GM19463 (cell line): Measurements from ENCODE around the gene TMEM164.

Experiments used
- ATAC-seq: cut with Tn5 transposase; IDR thresholded peaks from one replicate; pipeline ENCODE4 v1.9.1; 2021; ENCODE audit warnings: mild to moderate bottlenecking, moderate library complexity; ENCODE audit not compliant: unreplicated experiment

TMEM164 gene

DNA sequence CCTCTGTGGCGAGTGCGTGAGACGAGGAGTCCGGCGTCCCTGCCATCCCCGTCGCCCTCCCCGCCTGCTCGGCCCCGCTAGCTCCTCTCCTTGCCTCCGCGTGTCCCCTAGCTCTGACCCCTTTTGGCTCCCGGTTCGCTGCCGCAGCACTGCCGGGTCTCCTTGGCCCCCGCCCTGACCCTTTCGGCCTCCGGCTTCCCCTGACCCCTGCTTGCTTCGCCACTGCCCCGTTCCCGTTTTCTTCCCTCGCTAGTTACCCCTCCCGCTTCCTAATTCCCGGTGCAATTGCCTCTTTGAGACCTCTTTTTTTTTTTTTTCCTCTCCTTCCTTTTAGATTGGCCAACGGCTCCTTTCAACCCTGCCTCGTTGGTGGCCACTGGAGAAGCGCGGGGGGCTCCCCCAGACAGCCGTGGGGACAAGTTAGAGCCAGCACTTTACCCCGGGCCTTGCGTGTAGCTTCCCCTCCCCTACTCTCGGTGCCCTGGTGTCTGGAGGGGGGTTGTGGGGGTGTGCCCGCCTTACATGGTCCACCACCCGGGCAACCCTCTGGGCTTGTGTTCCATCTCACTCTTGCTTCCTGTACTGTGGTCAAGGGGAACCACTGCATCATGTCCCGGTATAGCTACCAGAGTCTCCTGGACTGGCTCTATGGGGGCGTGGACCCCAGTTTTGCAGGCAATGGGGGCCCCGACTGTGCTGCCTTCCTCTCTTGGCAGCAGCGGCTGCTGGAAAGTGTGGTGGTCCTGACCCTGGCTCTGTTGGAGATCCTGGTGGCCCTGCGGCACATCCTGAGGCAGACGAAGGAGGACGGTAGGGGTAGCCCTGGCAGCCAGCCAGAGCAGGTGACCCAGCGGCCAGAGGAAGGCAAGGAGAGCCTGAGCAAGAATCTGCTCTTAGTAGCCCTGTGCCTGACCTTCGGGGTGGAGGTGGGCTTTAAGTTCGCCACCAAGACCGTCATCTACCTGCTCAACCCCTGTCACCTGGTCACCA is 548 bp downstream of the TMEM164 start:
- no peak for ATAC-seq

DNA sequence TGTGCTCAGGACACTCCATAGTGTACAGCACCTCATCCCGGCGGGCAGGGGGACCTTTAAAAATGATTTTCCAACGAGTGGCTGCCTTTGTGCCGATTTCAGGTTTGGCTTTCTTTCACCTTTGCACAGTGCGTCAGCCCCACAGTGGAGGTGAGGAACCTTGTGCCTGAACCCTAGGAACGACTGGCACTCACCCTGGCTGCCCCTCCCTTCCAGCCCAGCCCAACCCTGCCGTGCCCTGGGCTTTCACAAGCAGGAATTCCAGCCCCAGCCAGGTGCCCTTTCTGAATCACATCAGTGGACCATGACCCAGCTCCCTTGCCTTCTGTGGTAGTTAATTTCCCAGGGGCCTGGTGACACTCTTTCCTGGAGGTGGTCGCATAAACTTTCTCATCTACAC is 1.3 kb downstream of the TMEM164 start:
- ATAC-seq = no peak

DNA sequence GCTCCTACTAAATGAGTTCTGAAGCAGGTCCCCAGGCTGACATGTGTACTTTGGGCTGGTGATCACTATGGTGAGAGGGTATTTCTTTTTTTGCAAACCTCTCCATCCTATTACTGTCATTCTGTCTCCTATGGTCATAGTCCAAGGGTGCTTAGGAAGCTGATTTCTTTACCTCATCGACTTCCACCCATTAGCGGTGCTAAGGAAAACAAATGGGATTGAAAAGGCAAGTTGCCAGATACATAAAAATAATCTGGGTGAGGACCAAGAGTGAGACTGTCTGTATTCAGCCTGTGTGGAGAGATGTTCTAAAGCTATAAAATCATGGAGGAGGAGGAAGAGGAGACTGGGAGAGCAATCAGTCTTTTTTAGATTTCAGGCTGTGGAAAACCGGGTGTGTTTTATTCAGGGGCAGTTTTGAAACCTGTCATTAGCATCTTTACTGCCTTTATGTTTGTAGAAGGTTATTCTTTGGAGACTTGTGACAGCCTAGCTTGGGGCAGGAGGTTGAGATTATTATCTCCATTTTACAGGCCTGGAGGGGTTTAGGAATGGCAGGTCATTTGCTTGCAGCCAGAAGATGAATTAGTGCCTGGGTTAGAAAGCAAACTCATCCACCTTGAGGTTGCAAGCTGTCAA is 1.9 kb downstream of the TMEM164 start:
- no peak for ATAC-seq

DNA sequence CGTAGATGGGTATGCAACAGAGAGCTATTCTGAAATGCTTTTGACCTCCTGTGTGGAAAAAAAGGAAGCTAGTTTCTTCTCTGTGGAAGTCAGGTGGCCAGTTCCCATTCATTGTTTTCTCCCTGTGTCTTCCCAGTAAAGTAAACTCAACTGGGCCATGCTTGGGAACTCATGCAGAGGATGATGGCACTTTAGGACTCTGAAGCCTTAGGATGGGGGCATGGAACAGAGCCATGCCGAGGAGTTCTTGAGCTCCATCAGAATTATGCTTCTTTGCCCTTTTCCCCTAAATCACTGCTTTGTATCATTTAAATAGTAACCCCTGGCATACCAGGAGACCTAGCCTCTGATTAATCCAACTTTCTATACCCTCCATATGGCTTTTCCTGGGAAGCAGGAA is 3.2 kb downstream of the TMEM164 start:
- no peak for ATAC-seq

DNA sequence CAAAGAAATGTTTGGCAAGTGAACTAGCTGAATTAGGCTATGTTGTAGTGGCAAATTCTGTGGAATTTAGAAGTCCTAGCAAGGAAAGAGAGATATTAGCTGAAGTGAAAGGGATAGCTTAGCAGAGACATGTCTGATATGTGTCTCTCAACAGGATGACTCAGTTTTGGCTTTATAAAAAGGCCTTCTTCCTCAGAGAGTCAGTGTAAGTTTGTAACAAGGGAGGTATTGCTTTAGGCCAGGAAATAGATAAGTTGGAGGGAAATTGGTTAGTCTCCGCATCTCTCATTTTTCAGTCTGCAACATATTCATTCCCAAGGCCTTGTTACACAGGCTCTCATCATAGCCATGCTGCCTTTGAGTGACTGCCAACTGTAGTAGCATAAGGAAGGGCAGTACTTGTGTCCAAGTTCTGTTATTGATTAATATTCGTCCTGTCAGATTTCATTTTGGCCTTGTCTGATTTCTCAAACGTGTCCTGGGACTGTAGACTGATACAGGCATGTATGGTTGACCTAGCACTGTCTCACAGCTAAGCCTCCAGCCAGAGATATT is 4.0 kb downstream of the TMEM164 start:
- ATAC-seq = no peak

DNA sequence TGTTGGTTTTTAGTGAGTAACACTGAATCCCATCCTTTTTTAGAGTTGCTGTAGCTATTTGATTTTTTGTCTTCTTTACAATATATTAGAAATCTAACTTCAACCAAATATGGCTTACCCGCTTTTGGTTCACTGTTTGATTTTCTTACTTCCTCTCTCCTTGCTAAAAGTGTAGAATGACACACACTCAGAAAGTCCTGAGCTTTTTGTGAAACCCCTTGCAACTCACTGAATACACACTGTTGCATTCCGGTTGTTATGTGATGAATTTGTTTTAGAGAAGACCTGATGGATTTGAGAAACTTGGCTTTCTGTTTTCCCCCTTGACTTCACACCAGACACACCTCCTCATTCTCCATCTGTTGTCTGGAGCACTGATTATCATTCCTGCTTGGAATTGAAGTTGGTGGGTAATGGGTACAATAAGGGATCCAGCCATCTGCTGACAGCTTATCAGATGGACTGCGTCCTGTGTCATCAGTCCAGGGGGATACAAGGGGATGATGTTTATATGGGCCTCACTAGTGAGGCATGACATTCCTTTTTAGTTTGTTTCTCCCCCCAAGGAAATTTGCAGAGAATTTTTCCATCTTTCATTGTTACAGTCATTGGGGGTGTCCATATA is 5.2 kb downstream of the TMEM164 start:
- ATAC-seq = no peak

DNA sequence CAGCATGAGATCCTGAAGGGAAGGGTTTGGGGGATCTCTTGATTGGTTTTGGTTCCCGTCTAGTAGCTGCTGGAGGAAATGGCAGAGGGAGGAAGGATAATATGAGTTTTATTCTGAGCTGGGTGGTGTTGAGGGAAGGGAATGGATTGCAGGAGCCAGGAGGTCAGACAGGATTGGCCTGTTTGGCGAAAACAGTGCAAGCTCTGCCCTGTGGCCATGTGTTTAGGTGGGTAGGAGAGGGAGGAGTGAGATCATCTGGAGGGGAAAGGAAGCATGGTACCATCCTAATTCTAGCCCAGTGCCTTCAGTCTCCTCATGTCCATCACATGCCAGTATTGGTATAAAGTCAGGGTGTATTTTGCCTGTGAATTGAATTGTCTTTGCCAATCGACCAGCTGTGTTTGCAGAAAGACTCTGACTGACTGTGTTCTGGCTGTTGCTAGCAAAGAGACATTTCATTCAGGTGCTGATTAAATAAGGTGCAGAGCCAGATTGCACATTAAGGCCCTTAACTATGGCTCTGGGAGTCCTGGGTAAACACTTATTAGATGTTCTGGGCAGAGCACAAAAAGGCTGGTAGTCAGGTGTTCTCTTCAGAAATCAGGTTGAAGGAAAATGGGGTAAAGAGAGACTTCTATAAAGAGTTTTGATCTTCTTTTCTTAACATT is 10.0 kb downstream of the TMEM164 start:
- ATAC-seq = no peak

DNA sequence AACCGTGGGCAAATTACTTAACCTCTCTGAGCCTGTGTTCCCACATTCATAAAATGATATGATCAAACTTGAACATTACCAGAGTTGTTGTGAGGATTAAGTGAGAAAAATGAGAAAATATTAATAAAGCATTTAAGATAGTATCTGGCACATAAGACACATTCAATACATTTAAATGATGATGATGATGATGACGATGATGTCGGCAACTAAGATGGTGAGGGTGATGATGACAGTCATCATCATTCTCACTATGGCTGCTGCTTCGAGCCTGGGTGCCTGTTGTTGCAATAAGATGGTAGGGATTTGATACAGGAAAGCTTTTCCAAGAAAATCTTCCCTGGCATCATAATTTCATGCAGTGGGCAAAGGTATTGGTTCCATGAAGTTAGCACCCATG is 11.1 kb downstream of the TMEM164 start:
- ATAC-seq = no peak

DNA sequence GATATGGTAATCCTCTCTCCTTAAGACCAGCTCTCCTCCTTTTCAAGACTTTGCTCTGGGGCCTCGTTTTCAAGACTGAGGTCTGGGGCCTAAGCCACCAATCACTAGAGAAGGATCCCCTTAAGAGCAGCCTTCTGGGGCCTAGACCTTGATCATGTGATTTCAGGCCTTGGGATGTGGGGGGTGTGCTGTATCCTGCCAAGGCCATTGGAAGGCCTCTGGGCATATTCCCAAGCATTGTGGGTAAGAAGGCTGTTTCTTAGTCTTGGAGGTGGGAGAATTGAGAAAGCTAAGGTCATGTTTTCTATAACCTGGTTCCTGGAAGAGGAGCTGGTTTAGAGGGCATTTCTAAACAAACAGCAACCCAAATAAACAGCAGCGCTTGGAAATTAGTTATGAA is 12.1 kb downstream of the TMEM164 start:
- ATAC-seq = no peak

DNA sequence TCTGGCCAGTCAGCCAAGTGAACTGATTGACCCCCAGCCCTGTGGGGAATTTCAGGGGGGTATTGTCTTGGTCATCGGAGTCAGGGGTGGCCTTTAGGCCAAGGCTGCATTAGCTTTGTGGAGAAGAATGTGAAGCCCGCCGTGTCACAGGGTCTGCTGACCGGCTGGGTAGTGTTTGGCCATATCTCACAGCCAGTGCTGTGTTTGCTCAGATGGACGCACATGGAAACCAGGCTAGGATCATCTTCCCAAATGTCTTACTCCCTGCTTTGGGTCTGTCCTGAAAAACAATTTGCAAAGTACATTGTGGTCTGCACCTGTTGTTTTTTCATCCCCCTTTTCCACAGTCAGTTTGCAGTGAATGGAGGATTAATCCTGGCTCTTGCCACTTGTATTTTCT is 13.0 kb downstream of the TMEM164 start:
- ATAC-seq = no peak

DNA sequence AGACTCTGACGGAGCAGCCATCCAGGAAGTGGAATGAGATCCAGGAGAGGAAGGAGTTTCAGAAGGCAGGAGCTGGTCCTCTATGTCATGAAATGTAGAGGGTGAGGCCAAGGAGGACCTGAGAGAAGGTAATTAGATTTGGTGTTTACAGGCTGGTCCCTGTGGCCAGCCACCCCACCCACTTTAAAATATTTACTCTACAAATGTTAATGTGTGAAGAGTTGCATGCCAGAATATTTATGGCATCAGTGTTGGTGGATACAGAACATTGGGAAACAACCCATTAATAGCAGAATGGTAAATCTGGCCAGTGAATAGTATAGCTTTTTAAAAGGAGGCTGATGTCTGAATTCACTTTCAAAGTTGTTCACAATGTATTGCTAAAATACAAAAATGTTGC is 17.6 kb downstream of the TMEM164 start:
- ATAC-seq = no peak

DNA sequence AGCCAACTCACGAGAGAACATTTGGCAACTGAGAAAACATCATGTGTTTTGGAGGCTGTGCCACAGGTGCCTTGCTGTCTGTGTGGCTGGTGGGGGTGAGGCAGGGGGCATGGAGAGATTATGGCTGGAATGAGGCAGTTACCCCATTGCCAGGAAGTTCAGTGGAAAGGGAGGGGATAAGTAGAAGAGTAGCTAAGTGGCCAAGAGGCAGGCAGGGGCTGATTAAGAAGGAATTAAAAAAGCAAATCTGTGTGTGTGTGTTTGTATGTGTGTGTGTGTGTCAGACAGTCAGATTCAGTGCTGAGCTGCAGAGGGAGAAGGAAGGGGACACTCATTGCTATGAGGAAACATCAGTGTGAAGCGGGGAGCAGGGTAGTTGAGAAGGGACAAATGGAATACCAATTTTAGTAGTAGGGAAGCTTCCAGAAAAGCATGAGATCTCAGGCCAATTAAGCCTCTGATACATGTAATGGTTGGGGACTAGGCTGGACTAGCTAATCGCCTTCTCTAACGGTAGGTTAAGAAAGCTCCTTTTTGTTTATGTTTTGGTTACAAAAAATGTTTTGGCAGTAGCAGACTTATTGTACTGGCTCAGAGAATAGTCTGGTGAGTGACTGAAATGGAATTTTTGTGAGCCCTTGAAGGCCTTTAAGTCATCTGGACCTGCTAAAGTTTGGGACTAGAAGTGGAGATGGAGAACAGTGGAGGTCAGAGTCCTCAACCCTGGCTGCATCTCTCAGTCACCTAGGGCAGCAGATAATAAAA is 18.5 kb downstream of the TMEM164 start:
- no peak for ATAC-seq

DNA sequence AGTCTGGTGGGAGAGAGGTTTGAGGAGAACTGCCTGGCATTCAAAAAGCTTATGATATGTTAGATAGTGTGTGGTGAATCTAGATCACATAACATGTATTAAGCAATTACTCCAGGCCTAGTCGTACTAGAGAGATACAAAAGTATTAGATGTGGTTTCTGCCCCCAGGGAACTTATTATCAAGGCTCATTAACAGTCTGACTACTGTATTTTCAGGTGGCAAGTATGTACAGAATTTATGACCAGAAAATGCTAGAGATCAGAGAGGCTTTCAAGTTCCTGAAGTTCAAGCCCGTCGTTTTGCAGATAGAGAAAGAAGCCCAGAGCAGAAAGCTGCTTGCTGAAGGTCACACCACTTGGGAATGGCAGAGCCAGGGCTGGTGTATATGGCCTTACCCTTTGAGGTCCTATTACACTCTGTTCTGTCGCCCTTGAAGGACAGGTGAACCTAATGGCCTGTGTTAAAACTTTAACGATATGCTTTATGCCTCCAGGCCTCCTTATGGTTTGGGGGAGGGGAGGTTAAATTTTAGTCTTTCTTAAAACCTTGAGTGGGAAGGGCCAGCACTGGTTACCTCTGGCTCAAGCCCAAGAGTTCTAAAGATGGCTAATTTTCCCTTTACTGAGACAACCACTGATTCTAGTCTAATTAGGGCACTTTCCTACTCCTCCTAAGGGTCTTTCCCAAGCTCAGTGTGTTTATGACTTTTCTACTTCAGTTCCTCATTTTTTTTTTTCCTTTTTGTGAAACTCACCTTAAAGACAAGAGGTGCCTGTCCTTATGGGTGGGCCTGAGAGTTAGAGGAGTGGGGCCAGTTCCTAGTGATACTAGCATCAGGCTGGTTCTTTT is 19.9 kb downstream of the TMEM164 start:
- ATAC-seq = no peak

DNA sequence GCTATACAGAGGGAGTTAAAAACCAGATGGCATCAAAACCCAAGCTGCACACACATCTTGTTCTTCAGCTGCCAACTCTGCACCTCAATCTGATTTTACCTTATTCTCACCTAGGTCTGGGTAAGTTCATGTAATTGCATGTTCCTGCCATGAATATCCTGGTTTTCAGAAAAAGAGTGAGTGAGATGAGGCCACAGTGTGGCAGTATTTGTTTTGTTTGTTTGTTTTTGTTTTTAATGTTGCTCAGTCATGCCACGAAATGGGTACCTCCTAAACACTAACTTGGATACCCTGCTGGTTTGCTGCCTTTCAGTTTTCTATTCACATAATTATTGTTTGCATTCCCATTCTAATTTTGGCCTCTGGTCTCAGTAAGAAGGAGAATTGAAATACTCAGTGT is 22.5 kb downstream of the TMEM164 start:
- ATAC-seq = no peak

DNA sequence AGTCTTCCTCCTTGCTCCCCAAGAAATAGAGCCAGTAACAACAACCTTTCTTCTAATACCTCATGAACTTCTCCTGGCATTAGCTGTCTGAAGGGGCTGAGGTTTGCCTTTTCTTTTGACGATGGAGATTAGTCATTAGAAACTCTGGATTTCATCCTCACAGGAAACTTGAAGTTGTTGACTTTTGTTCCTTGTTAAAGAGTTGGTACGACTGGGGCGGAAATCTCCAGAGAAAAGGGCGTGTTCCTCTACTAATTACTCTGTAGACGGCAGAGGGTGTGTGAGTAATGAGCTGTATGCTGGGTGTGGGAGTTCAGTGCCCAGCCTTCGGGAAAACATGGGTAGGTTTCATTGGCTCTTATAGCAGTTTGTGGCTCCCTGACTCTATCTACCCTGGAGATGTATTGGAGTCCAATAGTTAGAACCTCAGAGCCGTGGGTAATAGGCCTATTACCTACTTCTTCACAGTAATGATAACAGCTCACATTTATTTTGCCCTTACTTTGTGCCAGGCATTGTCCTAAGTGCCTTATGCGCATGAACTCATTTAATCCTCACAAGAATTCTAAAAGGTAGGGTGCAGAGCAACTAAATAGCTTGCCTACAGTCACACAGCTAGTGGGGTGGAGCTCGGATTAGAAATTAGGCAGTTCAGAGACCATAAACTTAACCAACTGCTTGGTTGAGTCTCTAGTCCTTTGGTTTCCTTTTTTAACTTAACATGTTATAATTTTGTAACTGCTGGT is 23.4 kb downstream of the TMEM164 start:
- ATAC-seq = no peak

DNA sequence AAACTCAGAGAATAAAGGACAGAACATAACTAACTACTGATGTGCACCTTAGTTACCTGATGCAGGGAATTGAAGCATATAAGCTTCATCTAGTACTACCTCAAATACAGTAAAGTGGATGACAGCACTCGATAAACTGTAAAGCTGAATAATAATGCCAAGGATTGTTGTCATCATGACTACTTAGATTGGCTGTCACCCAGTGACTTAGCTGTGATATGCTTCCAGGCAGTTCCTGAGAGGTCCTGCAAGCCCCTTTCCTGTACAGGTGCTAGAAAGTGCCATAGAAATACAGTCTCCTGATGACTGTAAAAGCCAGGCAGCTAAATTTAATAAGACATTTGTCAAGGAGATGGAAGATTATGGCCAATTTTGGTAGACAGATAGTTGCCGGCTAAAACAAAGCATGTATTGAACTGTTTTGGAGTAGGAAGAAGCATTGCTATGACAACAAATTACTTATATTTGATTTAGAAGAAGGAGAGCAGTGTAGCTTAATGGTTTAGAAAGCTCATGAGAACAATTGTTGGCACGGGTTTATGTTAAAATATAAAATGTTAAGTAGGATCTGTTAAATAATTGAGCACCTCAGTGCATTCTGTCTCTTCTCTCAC is 29.7 kb downstream of the TMEM164 start:
- no peak for ATAC-seq

DNA sequence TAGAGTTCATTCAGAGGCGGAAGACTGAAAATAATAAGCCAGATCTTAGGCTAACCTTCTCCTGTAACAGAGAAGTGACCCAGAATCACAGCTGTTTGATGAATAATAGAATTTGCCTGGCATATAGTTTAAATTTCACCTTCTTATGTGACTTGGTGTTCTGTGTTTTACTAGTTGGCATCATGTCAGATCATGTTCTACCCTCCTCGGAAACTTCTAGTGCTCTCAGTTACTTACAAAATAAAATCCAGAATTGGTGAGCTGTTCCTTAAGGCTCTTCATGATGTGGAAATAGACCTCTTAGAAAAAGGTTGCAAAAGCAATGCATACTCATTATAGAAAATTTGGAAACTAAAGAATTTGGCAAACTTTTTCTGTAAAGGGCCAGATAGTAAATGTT is 31.1 kb downstream of the TMEM164 start:
- no peak for ATAC-seq
